Measurements from ENCODE around the gene TMEM151B. TPM values are rescaled to one million over a fixed set of nuclear protein-coding genes. Genes with fewer than 3 reads are reported as not detected.

The TMEM151B gene
- total and polyA plus RNA-seq, 10 of the 15 experiments (the other 5 are each of a cell fraction or from before 2014, with no cell fraction given) = 0.01 to 0.19 (median 0.05) TPM; not detected in 6

- TF ChIP-seq, protein P1, sequence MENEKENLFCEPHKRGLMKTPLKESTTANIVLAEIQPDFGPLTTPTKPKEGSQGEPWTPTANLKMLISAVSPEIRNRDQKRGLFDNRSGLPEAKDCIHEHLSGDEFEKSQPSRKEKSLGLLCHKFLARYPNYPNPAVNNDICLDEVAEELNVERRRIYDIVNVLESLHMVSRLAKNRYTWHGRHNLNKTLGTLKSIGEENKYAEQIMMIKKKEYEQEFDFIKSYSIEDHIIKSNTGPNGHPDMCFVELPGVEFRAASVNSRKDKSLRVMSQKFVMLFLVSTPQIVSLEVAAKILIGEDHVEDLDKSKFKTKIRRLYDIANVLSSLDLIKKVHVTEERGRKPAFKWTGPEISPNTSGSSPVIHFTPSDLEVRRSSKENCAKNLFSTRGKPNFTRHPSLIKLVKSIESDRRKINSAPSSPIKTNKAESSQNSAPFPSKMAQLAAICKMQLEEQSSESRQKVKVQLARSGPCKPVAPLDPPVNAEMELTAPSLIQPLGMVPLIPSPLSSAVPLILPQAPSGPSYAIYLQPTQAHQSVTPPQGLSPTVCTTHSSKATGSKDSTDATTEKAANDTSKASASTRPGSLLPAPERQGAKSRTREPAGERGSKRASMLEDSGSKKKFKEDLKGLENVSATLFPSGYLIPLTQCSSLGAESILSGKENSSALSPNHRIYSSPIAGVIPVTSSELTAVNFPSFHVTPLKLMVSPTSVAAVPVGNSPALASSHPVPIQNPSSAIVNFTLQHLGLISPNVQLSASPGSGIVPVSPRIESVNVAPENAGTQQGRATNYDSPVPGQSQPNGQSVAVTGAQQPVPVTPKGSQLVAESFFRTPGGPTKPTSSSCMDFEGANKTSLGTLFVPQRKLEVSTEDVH (IDR thresholded peaks at IDR 0.05; ENCODE audit: low read depth, partially characterized antibody) = peak; percentile 18
- TF ChIP-seq SMC3 (IDR thresholded peaks at IDR 0.05; ENCODE audit: borderline replicate concordance, low read length) (no peak), POU2F2 (IDR thresholded peaks at IDR 0.05; ENCODE audit: borderline replicate concordance, low read depth, low read length) (peak; percentile 69; the same call in 1 of the 3 replicates), IKZF1 (conservative IDR thresholded peaks at IDR 0.05) (peak; percentile 86), LARP7 (IDR thresholded peaks at IDR 0.05) (no peak; the same call in 1 of the 2 replicates), POLR2AphosphoS2 (IDR thresholded peaks at IDR 0.05; ENCODE audit: low read depth, low read length) (peak; percentile 80), ZNF217 (IDR thresholded peaks at IDR 0.05) (no peak), ASH2L (IDR thresholded peaks at IDR 0.05; ENCODE audit: borderline replicate concordance, low read depth) (no peak)
- TF ChIP-seq, protein P2, sequence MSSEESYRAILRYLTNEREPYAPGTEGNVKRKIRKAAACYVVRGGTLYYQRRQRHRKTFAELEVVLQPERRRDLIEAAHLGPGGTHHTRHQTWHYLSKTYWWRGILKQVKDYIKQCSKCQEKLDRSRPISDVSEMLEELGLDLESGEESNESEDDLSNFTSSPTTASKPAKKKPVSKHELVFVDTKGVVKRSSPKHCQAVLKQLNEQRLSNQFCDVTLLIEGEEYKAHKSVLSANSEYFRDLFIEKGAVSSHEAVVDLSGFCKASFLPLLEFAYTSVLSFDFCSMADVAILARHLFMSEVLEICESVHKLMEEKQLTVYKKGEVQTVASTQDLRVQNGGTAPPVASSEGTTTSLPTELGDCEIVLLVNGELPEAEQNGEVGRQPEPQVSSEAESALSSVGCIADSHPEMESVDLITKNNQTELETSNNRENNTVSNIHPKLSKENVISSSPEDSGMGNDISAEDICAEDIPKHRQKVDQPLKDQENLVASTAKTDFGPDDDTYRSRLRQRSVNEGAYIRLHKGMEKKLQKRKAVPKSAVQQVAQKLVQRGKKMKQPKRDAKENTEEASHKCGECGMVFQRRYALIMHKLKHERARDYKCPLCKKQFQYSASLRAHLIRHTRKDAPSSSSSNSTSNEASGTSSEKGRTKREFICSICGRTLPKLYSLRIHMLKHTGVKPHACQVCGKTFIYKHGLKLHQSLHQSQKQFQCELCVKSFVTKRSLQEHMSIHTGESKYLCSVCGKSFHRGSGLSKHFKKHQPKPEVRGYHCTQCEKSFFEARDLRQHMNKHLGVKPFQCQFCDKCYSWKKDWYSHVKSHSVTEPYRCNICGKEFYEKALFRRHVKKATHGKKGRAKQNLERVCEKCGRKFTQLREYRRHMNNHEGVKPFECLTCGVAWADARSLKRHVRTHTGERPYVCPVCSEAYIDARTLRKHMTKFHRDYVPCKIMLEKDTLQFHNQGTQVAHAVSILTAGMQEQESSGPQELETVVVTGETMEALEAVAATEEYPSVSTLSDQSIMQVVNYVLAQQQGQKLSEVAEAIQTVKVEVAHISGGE (CRISPR knock-in tag; IDR thresholded peaks at IDR 0.05) = no peak
Observed at GRCh38 chr6:44260451-44261297, 9.6 kb upstream of the TMEM151B start (continued).

Measured in GM12878 (cell line).